ENCODE results near the gene PP2D1. TPM values are rescaled to one million over a fixed set of nuclear protein-coding genes. Genes with fewer than 3 reads are reported as not detected.
"Not testable (repeated sequence)": the region's sequence is repeated elsewhere in the genome, so short reads cannot be mapped to it uniquely, and the experiment has no call there.

The PP2D1 gene
- total RNA-seq, 1 donor from 2014 or later: not detected

- Histone ChIP-seq H3K4me1 (peaks cover 34% of the 10 kb centered on the region), H3K36me3 (peaks cover 0 to 6% of the 10 kb centered on the region in 2 donors), H3K9me3 (no peaks in the 10 kb centered on the region), H3K27me3 (no peaks in the 10 kb centered on the region), H3K27ac (no peak overlapping the region), H3K4me3 (no peak overlapping the region)
- no peak for DNase-seq (ENCODE audit: extremely low spot score in 2 of 2)
- intact Hi-C loops (cut with DNase I): no loop called here
- no peak for TF ChIP-seq POLR2AphosphoS5 (IDR thresholded peaks at IDR 0.05; ENCODE audit: insufficient read depth in 1 of 2, low read depth in 1 of 2)
- TF ChIP-seq CTCF (IDR thresholded peaks at IDR 0.05): no peak
- no peak for TF ChIP-seq POLR2A (IDR thresholded peaks at IDR 0.05)
Observed at GRCh38 chr3:19961960-19962359, 50.1 kb downstream of the PP2D1 start.

GRCh38 chr3:19960696-19961095, 51.4 kb downstream of the PP2D1 start:
- DNase-seq (ENCODE audit: extremely low spot score in 2 of 2): no peak
- intact Hi-C loops (cut with DNase I): no loop called here
- Histone ChIP-seq H3K4me3 (no peak overlapping the region), H3K27me3 (no peaks in the 10 kb centered on the region), H3K27ac (no peak overlapping the region), H3K36me3 (peaks cover 0 to 11% of the 10 kb centered on the region in 2 donors), H3K4me1 (peaks cover 33% of the 10 kb centered on the region), H3K9me3 (no peaks in the 10 kb centered on the region)
- TF ChIP-seq CTCF (IDR thresholded peaks at IDR 0.05) (no peak), POLR2AphosphoS5 (IDR thresholded peaks at IDR 0.05; ENCODE audit: insufficient read depth in 1 of 2, low read depth in 1 of 2) (no peak), POLR2A (IDR thresholded peaks at IDR 0.05) (no peak)

GRCh38 chr3:19959505-19959904, 52.6 kb downstream of the PP2D1 start:
- peaks cover 0 to 14% of the 10 kb centered on the region in 2 donors for H3K36me3 ChIP-seq
- no peak overlapping the region for H3K4me3 ChIP-seq
- peaks cover 38% of the 10 kb centered on the region for H3K4me1 ChIP-seq
- TF ChIP-seq POLR2AphosphoS5 (IDR thresholded peaks at IDR 0.05; ENCODE audit: insufficient read depth in 1 of 2, low read depth in 1 of 2) (no peak), CTCF (IDR thresholded peaks at IDR 0.05) (no peak), POLR2A (IDR thresholded peaks at IDR 0.05) (no peak)
- no peaks in the 10 kb centered on the region for H3K9me3 ChIP-seq
- no peak for DNase-seq (ENCODE audit: extremely low spot score in 2 of 2)
- no peaks in the 10 kb centered on the region for H3K27me3 ChIP-seq
- no peak overlapping the region for H3K27ac ChIP-seq
- intact Hi-C loops (cut with DNase I): no loop called here

DNA sequence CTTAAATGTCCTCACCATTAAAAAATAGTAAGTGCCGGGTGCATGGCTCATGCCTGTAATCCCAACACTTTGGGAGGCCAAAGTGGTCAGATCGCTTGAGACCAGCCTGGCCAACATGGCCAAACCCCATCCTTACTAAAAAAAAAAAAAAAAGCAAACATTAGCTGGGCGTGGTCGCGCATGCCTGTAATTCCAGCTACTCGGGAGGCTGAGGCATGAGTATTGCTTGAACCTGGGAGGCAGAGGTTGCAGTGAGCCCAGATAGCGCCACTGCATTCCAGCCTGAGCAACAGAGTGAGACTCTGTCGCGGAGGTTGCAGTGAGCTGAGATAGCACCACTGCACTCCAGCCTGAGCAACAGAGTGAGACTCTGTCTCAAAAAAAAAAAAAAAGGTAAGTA, 54.7 kb downstream of the PP2D1 start:
- Histone ChIP-seq H3K36me3 (peaks cover 0 to 27% of the 10 kb centered on the region in 2 donors), H3K4me1 (peaks cover 53% of the 10 kb centered on the region)
- H3K4me3 ChIP-seq; intact Hi-C loops (cut with DNase I); H3K9me3 ChIP-seq; DNase-seq (ENCODE audit: extremely low spot score in 2 of 2); H3K27ac ChIP-seq; H3K27me3 ChIP-seq: not testable (repeated sequence)

DNA sequence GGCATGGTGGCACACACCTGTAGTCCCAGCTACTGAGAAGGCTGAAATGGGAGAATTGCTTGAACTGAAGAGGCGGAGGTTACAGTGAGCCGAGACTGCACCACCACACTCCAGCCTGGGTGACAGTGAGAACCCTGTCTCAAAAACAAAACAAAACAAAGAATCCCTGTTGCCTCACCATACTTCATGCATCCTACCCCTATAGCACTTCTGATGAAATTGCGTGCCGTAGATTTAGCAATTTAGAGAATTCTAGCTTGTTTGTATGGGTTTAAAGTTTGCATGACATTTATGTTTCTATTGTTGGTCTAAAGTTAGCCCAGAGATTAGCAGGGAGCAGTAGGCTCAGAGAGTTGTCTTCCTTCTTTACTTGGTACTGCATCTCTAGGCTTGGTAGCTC, 57.4 kb downstream of the PP2D1 start:
- Histone ChIP-seq H3K4me1 (peaks cover 63% of the 10 kb centered on the region), H3K27ac (no peak overlapping the region), H3K4me3 (no peak overlapping the region), H3K36me3 (peaks cover 0 to 33% of the 10 kb centered on the region in 2 donors), H3K9me3 (no peaks in the 10 kb centered on the region), H3K27me3 (no peaks in the 10 kb centered on the region)
- DNase-seq (ENCODE audit: extremely low spot score in 2 of 2): no peak
- TF ChIP-seq CTCF (IDR thresholded peaks at IDR 0.05) (no peak), POLR2AphosphoS5 (IDR thresholded peaks at IDR 0.05; ENCODE audit: insufficient read depth in 1 of 2, low read depth in 1 of 2) (no peak), POLR2A (IDR thresholded peaks at IDR 0.05) (no peak)
- intact Hi-C loops (cut with DNase I): no loop called here

- no peak for DNase-seq (ENCODE audit: extremely low spot score in 2 of 2)
- intact Hi-C loops (cut with DNase I): no loop called here
- Histone ChIP-seq H3K27me3 (no peaks in the 10 kb centered on the region), H3K4me1 (peaks cover 78% of the 10 kb centered on the region), H3K4me3 (no peak overlapping the region), H3K9me3 (no peaks in the 10 kb centered on the region), H3K27ac (no peak overlapping the region), H3K36me3 (peaks cover 0 to 27% of the 10 kb centered on the region in 2 donors)
- TF ChIP-seq POLR2A (IDR thresholded peaks at IDR 0.05) (no peak), POLR2AphosphoS5 (IDR thresholded peaks at IDR 0.05; ENCODE audit: insufficient read depth in 1 of 2, low read depth in 1 of 2) (no peak), CTCF (IDR thresholded peaks at IDR 0.05) (no peak)
Observed at GRCh38 chr3:19950316-19950715, 61.7 kb downstream of the PP2D1 start.

Measured in vagina (tissue), 2 donors.